GM20431 (cell line): Measurements from ENCODE around the gene SPEF2.
"Not testable (repeated sequence)": the region's sequence is repeated elsewhere in the genome, so short reads cannot be mapped to it uniquely, and the experiment has no call there.

ENCODE experiments used
- in situ Hi-C: fragments of 300-500 bp; cut with MseI, MboI; formaldehyde crosslinking; loops from one replicate; pipeline ENCODE4 v1.15.0; 2020; ENCODE audit warnings: low sequenced_read_pairs; ENCODE audit not compliant: unreplicated experiment

SPEF2 gene

GRCh38 chr5:35847961-35848360, 230.3 kb downstream of the SPEF2 start:
- in situ Hi-C loops, result no loop called here

DNA sequence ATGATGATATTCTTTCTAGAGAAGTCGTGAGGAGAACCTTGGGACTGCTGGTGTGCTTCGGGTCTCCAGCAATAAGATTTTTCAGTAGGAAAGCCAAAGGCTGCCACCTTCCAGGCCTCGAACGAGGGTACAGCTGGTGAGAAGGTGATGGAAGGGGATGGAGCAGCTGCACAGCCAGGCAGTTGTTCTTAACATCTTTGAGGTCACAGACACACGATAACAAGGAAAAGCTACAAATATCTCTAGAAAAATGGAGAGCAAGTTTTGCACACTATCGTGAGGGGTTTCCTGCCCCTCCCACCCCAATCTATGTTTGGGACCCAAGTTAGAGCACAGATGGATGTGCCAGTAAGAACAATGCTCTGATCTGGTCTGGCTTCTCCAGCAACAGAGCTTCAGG, 232.2 kb downstream of the SPEF2 start:
- in situ Hi-C loops, result no loop called here

DNA sequence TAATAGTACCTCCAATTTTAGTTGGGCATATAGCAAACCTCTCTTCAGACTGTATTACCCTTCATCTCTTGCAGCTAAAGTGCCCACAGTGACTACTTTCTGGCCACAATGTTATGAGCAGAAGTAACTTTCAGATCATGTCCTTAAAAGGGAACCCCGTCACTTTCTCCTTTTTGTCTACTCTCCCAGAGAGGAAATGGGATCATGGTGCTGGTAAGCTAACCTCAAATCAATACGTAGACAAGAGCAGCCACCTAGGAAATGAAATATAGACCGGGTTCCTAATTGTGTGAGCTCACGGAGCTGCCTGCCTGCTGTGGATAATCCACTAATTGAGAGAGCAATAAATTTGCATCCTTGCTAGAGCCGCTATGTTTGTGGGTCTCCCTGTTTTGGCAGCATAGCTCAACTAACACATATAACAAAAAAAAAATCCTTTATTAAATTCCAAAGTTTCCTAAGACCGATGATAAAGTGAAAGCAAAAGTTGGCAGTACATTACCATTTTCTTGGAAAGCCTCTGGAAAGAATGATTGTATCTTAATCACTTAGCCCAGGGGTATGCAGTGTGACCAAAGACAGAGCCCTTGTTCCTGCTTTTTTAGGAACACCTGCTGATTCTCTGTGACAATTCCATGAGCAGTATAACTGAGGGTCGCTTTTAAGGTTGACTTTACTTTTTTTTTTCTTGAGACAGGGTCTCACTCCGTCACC, 233.5 kb downstream of the SPEF2 start:
- in situ Hi-C loops, result no loop called here

GRCh38 chr5:35852084-35852734, 234.5 kb downstream of the SPEF2 start:
- in situ Hi-C loops, result no loop called here

- in situ Hi-C loops, result no loop called here
Measured at GRCh38 chr5:35852773-35853172, 235.1 kb downstream of the SPEF2 start.

- in situ Hi-C loops, result no loop called here
Measured at GRCh38 chr5:35853631-35854030, 236.0 kb downstream of the SPEF2 start.

GRCh38 chr5:35854248-35854647, 236.6 kb downstream of the SPEF2 start:
- in situ Hi-C loops, result no loop called here

DNA sequence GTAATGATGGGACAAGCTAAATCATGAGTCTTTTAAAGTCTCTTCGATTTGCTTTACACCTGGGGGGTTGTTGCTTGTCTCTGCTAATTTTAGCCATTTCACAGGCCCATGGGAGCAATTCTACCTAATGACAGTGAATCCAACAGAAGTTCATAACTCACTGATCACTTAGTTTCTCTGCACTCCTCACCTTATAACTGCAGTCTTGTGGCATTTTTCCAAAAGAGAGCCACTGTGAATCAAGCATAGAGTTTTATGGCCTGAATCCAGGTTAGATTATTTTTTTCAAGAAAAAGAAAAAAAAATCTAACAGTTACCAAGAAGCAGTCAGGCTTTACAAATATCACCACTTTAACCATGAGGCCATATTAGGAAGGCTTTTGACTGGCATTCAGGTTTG, 237.5 kb downstream of the SPEF2 start:
- in situ Hi-C loops, result no loop called here

- in situ Hi-C loops, result not testable (repeated sequence)
Measured at GRCh38 chr5:35856186-35856764, 238.6 kb downstream of the SPEF2 start.

DNA sequence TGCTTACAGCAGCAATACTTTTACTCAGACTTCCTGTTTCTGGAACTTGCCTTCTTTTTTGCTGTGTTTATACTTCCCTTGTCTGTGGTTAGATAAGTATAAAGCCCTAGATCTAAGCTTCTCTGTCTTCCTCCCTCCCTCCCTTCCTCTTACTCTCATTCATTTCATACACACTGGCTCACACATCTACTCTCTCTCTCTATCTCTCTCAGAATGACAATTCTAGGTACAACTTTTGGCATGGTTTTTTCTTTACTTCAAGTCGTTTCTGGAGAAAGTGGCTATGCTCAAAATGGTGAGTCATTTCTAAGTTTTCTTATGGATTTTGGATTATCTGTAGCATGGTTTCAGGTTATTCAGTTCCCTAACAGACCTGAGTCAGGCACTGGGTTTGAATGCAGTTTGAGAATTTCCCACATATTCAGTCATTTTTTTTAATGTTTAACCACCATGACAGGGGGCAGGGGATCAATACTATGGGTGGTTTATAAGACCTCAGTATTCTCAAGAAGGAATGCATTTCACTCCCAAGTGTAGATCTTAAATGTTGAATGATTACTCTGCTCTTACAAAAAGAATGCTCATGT, 239.2 kb downstream of the SPEF2 start, which contains the start of gene IL7R:
Gene IL7R (plus strand): TSS at position 127 of the 587 bp plus-strand sequence. CDS start 87 bp downstream, at position 214.
- in situ Hi-C loops, result no loop called here

DNA sequence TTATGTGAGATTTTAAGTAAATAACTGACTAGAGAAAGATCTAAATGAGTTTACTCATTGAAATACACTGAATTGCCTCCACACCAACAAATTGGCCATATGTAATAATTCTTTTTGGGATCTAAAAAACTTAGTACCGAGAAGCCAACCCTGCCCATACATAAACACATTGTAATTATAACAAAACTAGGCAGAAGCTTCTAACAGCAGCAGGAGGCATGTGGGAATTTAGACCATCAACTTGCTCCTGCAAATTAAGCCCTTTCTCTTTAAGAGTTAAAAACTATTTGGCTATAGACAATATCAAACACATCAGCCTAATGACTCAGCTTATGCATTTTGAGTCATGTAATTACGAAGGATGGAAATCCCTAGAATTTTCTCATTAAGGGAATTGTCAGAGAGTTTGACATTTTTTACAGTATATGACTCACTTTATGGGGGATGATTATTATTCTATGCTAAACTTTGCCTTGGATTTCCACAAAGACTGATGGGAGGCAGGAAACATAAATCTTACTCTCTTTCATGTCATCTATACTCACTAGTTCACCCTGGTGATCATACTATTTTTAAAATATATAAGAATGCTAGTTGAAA, 240.0 kb downstream of the SPEF2 start:
- in situ Hi-C loops, result no loop called here

DNA sequence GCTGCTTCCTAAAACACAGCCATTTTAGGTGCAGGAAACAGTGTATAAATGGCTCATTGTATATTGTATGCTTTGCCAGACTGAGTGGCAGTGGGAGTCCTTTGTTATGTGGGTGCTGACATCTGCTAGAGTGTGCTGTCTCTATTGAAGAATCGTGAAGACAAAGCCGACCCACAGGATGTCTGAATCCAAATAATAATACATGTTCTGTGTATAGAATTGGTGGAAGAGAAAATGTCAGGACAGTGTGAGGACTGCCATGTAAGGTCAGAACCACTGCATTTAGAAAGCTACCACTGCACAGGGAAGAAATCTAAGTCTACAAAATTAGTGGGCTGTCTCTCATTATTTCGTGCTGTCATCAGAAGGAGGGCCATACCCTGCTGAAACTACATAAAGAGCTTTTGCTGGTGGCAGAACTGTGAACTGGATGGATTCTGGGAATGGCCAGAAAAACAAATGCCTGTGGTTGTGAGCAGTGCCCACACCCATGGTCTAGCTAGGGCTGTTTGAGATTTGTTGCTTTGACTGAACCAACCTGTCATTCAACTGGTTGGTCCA, 241.5 kb downstream of the SPEF2 start:
- in situ Hi-C loops, result no loop called here

GRCh38 chr5:35860686-35861085, 243.0 kb downstream of the SPEF2 start:
- in situ Hi-C loops, result no loop called here

DNA sequence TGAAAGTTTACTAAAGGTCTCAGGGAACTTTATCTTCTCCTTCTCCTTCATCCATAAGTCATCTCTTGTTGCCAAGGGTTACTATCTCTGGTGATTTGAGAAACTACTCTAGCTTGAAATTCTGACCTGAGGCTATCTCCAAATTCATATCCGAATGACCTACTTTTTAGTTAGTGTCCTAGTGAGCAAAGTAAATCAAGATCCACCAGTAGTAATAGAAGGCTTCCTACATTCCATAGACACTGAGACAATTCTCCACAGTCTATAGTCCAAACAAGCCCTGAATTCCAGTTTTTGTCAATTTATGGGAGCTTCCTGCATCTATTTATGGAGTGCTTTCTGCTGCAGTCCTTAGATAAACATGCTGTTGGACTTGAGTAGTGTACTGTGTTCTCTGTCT, 244.1 kb downstream of the SPEF2 start:
- in situ Hi-C loops, result no loop called here

DNA sequence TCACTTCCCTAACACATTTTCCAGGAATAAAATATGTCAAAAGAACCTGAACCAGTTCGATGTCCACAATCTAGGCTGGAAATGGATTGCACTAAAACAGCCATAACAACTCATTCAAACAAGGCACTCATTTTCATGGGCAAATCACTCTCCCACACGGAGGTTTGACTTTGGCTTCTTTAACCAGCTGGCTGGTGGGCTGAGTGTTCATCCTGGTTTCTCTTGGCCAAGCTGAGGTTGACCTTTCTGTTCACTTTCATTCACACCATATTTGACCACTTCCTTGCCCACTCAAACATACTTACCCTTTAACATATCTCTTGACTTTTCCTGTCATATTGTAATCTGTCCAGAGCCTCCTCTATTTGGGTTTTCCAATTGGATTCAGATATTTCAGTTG, 244.5 kb downstream of the SPEF2 start:
- in situ Hi-C loops, result no loop called here

DNA sequence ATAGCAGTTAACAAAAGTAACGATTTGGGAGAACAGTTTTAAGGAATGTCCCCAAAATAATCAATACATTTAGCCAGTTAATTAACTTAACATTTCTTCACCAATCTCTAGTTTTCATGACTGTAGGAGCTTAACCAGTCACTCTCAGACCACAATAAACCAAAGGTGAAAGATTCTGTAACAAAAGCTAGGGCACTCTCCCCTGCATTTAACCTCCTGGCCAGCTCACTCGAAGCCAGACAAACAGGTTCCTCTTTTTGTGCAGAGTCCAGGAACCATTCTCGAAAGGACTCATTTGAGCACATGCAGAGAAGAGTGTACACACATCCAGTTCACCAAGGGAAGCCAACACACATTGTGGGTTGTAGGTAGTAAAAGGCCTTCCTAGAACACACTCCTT, 245.5 kb downstream of the SPEF2 start:
- in situ Hi-C loops, result no loop called here
